Ovary (tissue), 1 donor: Measurements from ENCODE around the gene SLC25A43.

ENCODE experiments used
- EP300 ChIP-seq: sonication (generic); formaldehyde crosslinking; IDR thresholded peaks from one replicate; pipeline ENCODE4 v1.6.1; 2017; ENCODE audit warnings: antibody characterized with exemption
- POLR2A ChIP-seq: fragments of 450-650 bp; IDR thresholded peaks from one replicate; pipeline ENCODE4 v1.6.1; 2017; ENCODE audit warnings: antibody characterized with exemption, mild to moderate bottlenecking, moderate library complexity

- TF ChIP-seq EP300 = no peak
- no peak for TF ChIP-seq POLR2A
Measured at GRCh38 chrX:119419146-119419545, 20.0 kb downstream of the SLC25A43 start.
